HEK293T (cell line): ENCODE data around the gene SYNGR1.

Experiments
- FOXA1 ChIP-seq: fragments of 450-650 bp; IDR thresholded peaks from 2 replicates; pipeline ENCODE4 v1.6.1; 2016; ENCODE audit warnings: mild to moderate bottlenecking
- FOXM1 ChIP-seq: fragments of 450-650 bp; IDR thresholded peaks from 2 replicates; pipeline ENCODE4 v1.6.1; 2017; ENCODE audit warnings: mild to moderate bottlenecking, borderline replicate concordance
- L3MBTL2 ChIP-seq: fragments of 450-650 bp; conservative IDR thresholded peaks from 2 replicates; pipeline ENCODE4 v1.6.1; 2016; ENCODE audit warnings: mild to moderate bottlenecking
- PKNOX1 ChIP-seq: fragments of 450-650 bp; IDR thresholded peaks from 2 replicates; pipeline ENCODE4 v1.6.1; 2016
- SP1 ChIP-seq: fragments of 450-650 bp; IDR thresholded peaks from 2 replicates; pipeline ENCODE4 v1.6.1; 2017
- TARDBP ChIP-seq: fragments of 450-650 bp; IDR thresholded peaks from 2 replicates; pipeline ENCODE4 v1.6.1; 2016
- ZNF384 ChIP-seq: fragments of 450-650 bp; IDR thresholded peaks from 2 replicates; pipeline ENCODE4 v1.6.1; 2016

DNA sequence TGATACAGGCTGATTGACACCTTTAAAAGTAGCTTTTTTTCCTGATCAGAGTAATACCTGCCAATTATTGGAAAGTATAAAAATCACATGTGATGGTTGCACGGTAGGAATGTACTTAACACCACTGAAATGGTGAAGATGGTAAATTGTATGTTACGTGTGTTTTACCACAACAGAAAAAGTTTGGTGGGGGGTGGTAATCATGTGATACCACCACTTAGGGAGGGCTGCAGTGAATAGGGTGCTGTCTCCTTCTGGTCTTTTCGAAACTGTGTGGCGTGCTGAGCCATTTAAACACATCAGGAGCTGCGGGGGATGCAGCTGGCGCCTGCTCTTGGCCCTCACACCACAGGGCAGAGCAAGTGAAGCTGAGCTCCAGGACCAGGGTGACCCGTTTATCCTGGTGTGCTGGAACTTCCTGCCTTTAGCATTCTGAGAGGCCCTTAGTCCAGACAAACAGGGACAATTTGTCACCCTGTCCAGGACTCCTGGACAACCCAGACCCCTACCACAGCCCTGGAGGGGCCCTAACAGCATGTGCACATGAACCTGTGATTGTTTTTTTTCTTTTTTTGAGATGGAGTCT is 2.6 kb downstream of the SYNGR1 start:
- TF ChIP-seq SP1 (no peak), FOXA1 (no peak), FOXM1 (no peak), PKNOX1 (peak; percentile 64), L3MBTL2 (no peak), TARDBP (no peak), ZNF384 (no peak)
